Stimulated activated CD4-positive, alpha-beta T cell treated with anti-CD3 and anti-CD28 coated beads, TNF-alpha, amount 100 ng/mL, for 48 hours (primary cell): ENCODE data around the gene WNT3.
"Not testable (repeated sequence)": the region's sequence is repeated elsewhere in the genome, so short reads cannot be mapped to it uniquely, and the experiment has no call there.

ENCODE experiments used
- DNase-seq, 3 donors: peaks; one replicate each; pipeline ENCODE4 v3.0.0-alpha.2; 2020; ENCODE audit warnings: low read depth in 3 of 3

The WNT3 gene

GRCh38 chr17:46765453-46765852, 53.0 kb downstream of the WNT3 start:
- no peak for DNase-seq

GRCh38 chr17:46764709-46765401, 53.6 kb downstream of the WNT3 start:
- DNase-seq: no peak

- DNase-seq: no peak
These were observed 54.3 kb downstream of the WNT3 start for GRCh38 chr17:46764000-46764708.

DNA sequence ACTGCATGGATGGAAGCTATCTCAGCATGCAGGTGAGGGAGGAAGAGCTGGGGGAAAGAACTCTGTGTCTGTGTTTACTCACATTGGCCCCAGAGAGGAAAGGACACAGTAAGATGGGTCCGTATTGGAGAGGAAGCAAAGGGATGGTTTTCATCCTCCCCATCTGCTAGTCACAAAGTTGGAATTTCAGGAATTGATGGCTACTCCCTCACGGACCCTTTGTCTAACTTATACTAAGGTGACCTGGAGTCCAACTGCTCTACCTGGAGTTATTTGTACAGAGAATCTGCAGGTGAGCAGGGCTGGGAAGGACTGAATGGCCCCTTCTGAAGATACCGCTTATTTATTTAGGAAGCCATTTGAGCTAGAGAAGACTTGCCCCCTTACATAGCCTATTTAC, 55.1 kb downstream of the WNT3 start:
- no peak for DNase-seq

GRCh38 chr17:46759141-46759540, 59.4 kb downstream of the WNT3 start:
- DNase-seq: no peak

- DNase-seq: no peak
These were observed 59.9 kb downstream of the WNT3 start for GRCh38 chr17:46758614-46759013.

GRCh38 chr17:46757588-46757987, 60.9 kb downstream of the WNT3 start:
- not testable (repeated sequence) for DNase-seq

DNA sequence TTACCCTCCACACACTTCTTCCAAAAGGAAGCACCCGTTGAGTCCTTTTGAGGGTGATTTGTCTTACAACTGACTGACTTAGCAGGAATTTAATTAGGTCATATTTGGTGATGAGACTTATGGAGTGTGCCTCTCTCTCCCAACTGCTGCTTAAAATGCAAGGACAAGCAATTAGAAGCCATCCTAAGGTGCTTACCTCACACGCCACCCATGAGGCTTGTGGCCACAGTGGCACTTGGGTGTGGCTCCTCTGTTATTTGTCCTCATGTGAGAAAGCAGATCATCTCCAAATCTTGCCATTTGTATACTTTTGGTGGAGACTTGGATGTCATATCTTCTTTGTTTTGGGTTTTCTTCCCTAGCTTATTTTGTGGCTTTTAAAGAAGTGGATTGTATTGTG, 61.6 kb downstream of the WNT3 start:
- DNase-seq: no peak

DNA sequence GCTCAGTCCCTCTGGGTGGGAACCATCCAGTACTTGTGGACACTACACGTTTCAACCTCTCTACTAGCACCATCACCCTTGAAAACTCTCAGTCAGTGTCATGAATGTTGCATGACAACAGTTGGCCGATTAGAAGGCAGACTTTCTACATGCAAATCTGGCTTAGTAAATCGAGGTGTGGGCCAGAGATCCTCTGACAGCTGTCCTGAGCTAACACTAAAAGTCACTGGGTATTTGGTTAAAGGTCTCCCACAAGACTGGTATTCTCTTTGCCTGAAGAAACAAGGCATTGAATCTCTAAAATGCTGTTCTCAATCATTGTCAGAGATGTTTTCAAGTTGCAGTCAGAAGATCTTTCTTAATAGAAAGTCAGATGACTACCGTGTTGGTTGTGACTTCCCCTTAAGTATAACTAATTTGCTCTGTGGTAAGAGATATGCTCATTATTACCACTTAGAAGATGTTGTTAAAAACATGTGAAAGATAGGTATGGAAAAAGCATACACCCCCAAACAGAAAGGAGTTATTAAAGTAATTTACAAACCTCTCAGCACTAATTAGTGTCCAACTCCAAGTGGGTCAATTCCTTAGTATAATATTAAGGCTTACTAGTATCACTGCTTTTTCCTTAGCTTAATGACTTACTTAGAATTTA, 62.3 kb downstream of the WNT3 start:
- no peak for DNase-seq

- DNase-seq: no peak
These were observed 64.7 kb downstream of the WNT3 start for GRCh38 chr17:46753776-46754175.

- no peak for DNase-seq
These were observed 67.1 kb downstream of the WNT3 start for GRCh38 chr17:46751425-46751824.

GRCh38 chr17:46745376-46745775, 73.1 kb downstream of the WNT3 start:
- no peak for DNase-seq

DNA sequence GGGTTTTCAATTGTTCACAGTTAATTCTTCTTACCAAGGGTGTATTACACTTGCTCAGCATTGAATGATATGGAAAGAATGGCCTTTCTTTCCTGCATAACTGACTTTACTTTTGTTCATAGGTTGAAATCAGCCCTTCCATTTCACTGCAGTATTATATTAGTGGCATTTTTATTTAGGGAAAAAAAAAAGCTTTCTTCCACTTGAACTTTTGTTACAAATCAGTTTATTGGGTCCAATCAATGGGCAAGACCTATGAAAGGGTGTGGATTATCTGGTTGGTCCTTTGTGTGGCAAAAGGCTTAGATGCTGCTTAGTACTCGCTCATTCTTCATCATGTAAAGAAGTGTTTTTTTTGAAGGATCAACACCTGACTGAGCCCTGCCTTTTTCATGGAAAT, 74.1 kb downstream of the WNT3 start:
- no peak for DNase-seq

GRCh38 chr17:46742565-46743270, 75.8 kb downstream of the WNT3 start:
- DNase-seq: peak in 1 of 3 donors; percentile 2

DNA sequence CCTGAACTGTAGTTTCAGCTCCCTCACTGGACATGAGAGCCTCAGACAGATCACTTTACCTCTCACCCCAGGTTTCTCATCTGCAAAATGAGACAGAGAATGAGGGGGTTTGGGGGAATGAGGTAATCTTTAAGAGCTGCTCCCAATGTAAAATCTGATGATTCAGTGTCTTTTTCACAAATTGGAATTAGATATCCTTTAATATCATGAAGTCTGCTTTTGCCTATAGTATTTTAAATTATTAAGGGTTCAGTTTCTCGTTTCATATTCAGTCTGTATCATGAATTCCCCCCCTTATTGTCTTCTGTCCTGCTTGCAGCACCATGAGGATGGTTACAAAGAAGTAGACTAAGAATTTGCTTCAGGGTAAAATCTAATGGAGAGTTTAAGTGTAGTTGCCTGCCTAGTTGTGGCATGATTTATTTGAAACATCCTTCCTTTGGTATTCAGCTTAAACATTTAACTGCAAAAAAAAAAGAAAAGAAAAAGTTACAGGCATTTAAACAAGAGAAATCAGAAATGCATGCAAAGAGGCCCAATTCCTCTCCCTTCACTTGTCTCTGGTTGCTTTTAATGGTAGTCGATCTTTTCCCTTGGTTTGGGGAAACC, 77.3 kb downstream of the WNT3 start:
- DNase-seq: no peak

- no peak for DNase-seq
These were observed 78.5 kb downstream of the WNT3 start for GRCh38 chr17:46739982-46740381.

DNA sequence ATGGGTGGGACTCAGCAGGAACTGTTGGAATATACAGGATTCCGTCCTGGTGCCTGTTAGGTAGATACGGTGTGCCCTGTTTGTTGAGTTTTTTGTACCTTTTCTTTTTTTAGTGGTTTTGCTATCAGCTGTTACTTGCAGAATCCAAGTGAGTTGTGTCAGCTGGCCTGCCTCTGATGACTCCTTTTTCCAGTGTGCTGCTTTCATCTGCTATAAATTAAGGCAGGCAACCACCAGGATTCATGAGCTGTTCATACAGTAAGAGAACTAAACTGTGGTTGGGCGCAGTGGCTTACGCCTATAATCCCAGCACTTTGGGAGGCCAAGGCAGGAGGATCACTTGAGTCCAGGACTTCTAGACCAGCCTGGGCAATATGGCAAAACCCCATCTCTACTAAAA, 79.9 kb downstream of the WNT3 start:
- no peak for DNase-seq

DNA sequence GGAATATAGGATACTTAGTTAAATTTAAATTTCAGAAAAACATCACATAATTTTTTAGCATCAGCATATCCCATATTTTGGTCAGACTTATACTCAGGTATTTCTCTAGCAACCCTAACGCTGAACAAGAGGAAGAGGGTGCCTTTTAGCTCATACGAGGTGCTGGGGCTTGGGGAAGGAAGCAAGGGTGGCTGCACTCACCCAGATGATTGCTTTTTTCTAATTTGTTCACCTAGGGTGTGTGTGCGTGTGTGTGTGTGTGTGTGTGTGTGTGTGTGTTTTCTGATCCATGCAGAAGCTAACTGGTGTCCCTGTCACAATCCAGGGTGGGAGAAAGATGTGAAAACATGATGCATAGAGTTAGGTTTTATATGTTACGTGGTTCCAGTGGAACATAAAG, 81.2 kb downstream of the WNT3 start:
- DNase-seq: no peak

GRCh38 chr17:46736100-46736499, 82.4 kb downstream of the WNT3 start:
- no peak for DNase-seq

DNA sequence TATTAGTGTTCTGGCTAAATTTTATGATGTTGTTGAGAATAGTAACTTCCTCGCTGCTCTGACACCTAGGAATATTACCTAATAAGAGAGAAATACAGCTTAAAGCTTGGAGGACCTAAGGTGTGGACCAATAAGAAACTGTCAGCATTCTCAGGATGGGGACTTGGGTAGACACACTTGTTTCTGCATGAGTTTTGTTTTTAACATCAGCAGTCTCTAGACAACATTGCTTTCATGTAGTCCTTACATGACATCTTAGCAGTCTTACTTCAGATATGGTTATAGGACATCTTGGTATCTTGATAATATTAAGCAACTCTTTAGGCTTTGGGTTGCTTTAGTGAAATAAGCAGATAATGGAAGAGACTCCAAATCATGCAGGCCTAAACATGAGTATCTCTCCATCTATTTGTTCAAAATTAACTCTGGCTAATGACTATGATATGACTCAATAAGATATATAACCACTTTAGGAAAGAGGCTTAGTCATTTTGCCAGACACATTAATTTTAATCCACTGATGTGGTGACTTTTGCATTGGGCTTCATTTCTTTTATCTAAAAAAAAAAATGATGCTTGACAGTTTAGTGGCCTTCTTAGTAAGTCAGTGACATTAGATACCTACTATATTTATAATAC, 84.5 kb downstream of the WNT3 start:
- no peak for DNase-seq

DNA sequence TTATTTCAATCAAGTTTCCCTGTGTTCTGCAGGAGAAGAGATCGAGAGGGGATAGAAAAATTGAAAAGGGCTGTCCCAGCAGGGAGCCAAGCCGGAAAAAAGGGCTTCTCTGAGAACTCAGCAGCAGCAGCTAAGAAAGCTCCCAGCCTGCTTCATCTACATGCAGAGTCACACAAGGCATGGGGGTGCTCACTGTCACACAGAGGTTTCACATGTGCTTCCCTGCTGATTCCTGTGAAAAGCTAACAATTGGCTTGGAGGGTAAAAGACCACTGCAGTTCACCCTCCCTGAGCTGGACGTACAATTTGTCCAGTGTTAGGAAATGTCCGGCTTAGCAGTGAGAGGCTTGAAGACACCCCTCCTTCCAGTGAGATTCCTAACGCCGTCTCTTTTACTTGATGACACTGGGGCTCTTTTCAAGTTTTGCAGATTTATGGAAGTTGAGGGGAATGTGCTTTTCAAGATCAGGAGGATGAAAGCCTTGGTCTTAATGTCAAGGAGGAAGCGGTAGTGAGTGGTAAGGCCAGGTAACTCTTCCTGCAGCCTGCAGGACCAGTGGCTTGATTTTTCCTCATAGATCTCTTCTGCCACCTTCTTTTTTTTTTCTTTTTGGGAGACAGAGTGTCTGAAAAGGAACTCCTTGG, 85.6 kb downstream of the WNT3 start:
- no peak for DNase-seq
